SH-SY5Y (cell line): ENCODE data around the gene FBXL17.

Experiments used
- GATA2 ChIP-seq: IDR thresholded peaks from 2 replicates; pipeline ENCODE4 v1.6.1; 2011; ENCODE audit warnings: mild to moderate bottlenecking, low read depth, low read length
- GATA3 ChIP-seq: IDR thresholded peaks from 2 replicates; pipeline ENCODE4 v1.6.1; 2011; ENCODE audit warnings: low read depth, mild to moderate bottlenecking, low read length, moderate library complexity

DNA sequence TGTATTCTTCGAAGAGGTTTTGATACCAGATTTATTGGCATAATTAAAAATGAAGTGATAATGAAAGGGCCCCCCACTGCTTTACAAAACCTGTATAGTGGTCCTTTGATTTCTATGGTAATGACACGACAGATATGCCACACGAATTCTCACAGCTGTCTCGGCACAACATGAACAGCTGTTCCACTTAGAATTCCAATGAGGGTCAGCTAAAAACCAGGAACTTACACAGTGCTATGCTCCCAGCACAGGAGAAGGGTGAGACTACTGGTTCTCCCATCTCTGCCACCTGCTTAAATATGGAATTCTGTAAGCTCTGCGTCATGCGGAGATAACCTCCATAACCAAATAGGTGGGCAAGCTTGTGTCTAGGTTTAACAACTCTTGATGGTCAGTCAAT, 528.2 kb downstream of the FBXL17 start:
- TF ChIP-seq GATA2 (no peak), GATA3 (no peak)
